Nucleus accumbens (tissue), 56 donors: Measurements from ENCODE around the gene DNAJB8.
A peak's percentile ranks its signal among the peaks of the same experiment; 100 is the strongest.

Experiments
- DNase-seq, 56 donors: peaks; one replicate each; lab custom pipeline; 2025; lab: John Stamatoyannopoulos, UW

The DNAJB8 gene

DNA sequence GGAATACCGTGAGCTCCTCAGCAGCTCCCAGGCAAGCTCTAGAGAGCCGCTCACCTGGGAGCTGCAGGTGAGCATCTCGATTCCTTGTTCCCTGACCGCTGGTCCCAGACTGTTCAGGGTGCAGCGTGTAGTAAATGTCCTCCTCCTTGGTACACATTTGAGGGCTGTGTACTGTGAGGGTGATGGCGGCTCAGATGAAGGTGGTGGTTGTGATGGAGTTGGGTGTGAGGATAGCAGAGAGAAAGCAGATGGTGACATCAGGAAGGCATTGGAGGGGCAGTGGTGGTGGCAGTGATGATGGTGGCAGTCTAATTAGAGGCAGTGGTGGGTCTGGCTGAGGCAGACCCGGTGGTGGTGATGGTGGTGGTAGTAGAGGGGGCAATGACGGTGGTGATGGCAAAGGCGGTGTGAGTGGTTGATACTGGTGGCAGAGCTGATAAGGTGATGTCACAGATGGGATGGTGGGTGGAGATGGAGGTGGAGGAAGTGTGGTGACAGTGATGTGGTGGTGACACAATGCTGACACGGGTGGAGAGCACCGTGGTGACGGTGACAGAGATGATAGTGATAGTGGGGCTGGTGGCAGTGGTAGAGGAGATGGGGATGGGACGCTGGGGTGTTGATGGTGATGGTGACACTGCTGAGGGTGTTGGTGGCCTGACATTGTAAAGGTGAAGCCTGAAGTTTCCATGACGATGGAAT is at the start of gene DNAJB8:
DNAJB8 (minus strand) TSS at position 51 of the 702 bp plus-strand sequence. CDS start 3,645 bp downstream, outside the sequence.
- no peak for DNase-seq

DNA sequence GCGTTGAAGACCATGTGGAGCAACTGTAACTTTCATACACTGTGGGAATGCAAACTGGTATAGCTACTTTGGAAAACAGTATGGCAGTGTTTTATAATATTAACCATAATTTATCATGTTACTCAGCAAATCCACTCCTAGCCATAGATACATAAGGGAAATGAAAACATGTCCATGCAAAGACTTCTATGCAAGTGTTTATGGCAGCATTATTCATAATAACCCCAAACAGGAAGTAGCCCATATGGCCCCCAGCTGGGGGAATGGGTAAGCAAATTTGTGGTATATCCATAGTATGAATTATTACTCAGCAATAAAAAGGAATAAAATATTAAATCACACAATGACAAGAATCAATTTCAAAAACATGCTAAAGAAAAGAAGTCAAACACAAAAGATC is 49.3 kb upstream of the DNAJB8 start:
- no peak for DNase-seq

DNA sequence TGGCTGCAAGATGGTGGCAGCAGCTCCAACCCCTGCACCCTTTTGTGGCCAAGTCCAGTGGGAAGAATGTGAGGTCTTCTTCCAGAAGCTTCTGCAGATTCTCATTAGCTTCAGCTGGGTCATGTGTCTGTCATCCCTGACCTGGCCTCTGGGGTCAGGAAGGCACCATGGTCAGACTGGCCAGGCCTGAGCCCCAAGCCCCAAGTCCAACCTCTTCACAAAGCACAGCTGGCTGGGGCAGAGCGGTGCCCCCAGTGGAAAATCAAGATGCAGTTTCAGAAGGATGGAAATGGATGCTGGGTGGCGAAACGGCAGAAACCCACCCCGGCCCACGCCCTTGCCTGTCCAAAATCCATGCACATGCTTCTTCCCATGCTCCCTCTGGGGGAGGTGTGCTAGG is 42.2 kb upstream of the DNAJB8 start:
- no peak for DNase-seq

DNA sequence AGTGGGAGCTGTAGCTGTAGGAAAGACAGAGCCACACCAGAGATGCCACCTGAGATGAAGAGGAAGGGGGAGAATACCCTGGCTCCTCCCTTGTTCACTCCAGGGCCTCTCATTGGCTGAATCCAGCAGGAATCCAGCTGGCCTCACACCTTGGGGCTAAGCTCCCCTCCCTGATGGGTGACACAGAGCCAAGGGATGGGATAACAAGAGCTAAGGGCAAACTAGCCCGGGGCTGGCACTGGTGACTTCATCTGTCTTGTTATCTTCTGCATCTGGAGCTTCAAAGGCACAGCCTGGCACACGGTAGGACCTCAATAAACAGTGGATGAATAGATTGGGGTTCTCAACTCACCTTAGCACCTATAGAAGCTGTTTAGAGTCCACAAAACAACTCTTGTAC is 40.1 kb upstream of the DNAJB8 start:
- no peak for DNase-seq

DNA sequence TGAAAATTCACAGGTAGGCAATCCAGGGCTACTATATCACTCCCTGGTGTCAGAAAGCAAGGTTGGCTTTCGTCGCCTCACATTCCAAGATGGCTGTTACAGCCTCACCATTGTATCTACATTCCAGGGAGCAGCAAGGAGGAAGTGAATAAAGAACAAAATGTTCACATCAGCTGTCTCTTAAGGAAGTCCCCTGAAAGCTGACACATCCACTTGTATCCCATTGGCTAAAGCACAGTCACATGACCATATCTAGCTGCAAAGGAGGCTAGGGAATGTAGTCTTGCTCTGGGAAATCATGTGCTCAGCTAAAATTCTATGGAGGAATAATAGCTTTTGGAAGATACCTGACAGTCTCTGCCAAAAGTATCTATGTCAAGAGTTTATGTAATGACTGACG is 39.1 kb upstream of the DNAJB8 start:
- no peak for DNase-seq

DNA sequence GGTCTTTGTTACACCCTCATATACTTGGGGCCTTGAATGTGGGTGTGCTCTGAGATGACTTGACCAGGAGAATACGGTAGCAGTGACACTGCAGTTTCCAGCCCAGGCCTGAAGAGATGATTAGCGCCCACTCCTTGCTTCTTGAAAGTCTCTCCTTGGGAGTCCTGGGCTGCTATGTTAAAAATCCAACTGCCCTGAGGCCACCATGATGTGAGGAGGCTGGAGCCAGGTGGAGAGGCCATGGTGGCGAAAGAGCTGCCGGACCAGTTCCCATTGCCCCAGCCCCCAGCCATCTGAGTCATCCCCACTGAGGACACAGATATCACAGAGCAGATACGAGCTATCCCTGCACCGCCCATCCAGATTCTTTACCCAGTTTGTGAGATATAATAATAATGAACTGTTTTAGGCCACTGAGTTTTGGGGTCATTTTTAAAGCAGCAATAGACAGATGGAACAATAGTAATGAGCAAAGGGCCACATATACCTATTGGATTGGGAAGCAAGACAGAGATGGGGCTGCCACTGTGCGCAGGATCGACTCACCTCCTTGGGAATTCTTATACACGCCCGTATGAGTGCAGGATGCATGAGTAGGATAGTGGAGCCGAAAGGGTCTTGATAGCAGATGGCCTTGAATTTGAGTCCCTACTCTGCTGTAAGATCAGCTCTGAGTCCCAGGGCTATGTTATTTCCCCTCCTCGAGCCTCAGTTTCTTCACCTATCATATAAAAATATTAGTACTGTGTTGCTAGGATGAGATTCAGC is 38.5 kb upstream of the DNAJB8 start:
- DNase-seq = no peak

DNA sequence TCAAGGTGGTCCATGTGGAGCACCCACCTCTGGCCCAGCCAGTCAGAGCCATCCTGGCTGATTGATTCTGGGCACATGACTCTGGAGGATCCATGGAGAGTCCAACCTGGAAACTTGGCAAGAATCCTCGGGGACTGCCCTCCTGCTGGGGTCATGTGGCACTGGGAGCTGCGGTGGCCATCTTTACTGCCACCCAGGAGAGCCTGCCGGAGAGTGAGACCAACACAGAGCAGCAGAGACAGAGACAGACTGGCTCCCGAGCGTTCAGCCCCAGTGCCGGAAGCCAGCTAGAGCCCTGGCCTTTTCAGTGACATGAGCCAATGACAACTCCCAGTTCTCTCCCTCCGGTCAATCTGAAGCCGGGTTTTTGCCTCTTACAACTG is 37.8 kb upstream of the DNAJB8 start:
- no peak for DNase-seq

DNA sequence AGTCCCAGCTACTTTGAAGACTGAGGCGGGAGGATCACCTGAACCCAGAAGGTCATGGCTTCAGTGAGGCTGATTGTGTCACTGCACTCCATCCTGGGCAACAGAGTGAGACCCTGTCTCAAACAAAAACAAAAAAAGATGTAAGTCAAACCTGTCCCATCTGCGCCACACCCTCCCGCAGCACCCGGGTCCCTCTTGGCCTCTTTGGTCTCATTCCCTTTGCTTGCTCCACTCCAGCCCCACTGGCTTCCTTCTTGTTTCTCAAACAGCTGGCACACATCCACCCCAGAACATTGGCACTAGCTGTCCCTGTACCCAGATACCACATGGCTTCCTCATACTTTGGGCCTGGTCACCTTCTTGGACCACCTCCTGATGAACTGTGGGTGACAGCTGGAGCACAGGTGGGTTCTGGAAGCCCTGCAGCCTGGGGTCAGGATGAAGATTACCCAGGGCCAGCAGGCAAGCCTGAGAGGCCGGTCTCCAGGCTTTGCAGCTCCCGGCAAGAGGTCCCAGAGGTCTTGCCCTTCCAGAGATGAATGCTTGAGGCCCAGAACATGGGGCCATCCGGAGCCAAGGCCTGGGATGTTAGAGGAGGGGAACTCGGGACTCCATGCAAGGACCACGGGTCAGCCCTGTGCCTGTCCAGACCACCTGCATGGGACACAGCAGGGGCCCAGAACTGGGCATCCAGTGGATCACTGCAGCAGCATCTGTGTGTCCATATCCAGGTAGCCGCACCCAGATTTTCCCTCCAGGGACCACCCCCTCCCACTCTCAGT is 37.3 kb upstream of the DNAJB8 start:
- DNase-seq = no peak

DNA sequence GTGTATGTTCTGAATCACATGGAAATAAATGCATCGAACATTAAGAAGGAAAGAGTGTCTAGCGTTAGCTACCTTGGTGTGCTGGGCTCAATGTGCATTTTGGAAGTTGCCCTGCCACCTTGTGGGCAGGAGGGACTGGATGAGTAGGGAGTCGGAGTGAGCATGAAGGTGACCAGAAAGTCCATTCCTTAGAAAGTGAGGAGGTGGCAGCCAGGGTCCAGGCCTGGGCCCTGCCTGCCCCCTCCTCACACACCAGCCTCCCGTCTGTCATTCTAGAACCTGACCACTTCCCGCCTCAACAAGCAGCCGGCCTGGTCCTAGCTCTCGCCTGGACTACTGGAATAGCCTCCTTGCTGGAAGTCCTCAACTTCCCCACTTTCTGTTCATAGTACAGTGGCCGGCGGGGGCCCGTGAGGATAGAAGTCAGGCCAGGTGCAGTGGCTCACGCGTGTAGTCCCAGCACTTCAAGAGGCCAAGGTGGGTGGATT is 36.5 kb upstream of the DNAJB8 start:
- DNase-seq = no peak

DNA sequence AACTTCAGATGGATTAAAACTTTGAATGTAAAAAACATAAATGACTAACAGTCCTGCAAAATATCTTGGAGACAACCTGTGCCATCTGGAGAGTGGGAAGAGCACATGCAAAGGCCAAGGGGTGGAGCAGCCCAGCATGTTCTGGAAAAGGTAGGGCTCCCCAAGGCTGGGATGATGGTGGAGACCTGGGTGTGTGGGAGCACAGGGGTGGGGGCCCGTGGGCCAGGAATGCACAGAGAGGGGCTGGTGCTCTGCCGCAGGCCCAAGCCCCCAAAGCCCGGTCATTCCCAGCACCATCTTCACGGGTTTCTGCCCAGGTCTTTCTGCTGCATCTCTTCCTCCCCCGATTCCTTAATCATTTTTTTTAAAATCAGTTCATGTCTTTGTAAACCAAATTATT is 36.0 kb upstream of the DNAJB8 start:
- no peak for DNase-seq

DNA sequence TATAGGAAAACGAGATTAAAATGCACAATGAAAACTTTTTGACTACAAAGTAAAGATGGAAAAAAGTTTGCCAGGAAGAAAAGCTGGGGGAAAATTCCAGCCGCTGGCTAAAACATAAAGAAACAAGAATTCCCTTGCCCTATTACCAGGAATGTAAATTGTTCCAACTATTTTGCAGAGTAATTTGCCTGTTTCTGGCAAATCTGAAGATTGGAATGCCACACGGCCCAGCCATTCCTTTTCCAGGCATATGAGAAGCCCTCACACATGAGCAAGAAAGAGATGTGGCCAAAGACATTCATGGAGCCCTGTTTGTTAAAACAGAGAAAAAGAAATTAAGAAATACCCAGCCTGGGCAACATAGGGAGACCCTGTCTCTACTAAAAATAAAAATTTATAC is 34.7 kb upstream of the DNAJB8 start:
- DNase-seq = no peak

DNA sequence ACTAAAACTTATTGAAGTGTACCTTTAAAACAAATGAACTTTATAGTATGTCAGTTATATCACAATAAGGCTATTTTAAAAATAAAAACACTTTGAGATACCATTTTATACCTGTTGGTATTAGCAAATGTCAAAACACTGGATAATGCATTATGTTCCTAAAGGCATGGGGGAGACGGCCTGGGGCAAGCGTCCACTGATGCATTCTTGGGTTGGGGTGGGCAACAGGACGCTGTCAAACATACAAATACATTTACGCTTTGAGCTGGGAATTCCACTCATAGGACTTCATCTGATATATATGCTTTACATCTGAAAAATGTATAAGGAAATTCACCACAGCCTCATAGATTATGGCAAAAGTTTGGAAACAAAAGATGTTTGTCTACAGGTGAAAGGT is 33.9 kb upstream of the DNAJB8 start:
- no peak for DNase-seq

DNA sequence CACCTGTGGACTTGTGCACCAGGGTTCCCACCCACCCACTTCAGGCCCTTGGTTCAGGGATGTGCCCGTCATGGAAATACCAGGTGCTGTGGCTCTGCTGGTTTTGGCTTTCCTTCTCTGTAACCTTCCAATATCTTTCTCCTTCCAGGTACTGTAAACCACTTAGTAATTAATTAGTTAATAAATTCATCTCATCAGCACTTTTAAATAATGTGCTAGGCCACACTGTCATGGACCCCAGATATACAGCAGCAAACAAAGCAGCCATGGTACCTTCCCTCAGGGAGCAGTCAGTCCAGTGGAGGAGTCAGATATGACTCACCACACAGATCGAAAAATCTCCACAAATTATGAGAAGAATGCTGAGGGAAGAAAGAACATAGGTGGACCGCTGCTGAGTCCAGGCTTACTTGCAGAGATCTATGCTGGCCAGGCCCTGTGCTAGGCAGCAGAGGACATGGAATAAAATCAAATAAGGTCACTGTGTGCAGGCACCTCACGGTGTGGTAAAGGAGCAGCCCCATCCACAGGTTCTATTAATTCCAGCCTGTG is 33.1 kb upstream of the DNAJB8 start:
- DNase-seq = no peak

DNA sequence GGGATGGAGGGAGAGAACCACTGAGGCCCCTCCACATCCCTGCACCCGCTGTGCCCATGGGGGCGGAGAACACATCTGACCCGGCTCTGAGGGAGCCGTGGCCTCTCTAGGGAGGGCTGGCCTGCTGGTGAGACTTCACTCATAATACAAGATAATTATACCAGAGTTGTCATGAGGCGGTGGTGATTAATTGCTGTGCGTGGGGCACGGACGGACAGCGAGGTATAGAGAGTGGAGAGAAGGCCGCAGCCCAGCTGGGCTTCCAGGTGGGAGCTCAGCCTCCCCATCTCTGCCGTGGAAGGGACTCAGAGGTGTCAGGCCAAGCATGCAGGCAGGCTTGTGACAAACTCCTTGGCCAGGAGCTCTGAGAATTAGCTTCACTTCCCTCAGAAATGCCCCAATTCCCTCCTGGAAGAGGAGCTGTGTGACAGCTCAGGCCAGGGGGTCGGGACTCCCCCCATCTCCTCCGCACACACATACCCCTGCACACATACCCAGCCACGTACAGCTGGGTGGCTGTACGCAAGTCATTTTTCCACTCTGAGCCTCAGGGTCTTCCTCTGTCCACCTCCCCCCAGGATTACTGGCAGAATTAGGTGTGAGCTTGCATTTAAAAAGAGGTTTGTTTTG is 32.3 kb upstream of the DNAJB8 start:
- DNase-seq = no peak

DNA sequence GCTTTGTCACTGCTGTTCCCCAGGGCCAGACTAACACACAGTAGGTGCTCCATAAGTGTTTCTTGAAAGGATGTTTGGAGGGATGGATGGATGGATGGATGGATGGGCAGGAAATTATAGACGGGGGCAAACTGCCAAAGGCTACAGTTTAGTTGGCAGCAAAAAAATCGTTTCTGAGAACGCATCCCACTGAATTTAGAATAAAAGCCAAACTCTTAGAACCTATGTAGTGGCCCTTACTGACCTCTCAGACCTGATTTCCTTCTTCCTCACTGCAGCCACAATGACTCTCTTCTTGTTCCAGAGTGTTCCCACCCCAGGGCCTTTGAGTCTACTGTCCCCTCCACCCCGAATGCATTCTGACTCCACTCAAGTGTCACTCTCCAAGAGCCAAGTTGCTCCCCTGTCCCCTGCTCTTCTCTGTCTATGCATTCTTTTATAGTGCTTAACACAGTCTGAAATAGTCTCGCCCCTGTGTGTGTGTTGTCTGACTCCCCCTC is 31.5 kb upstream of the DNAJB8 start:
- DNase-seq = no peak

DNA sequence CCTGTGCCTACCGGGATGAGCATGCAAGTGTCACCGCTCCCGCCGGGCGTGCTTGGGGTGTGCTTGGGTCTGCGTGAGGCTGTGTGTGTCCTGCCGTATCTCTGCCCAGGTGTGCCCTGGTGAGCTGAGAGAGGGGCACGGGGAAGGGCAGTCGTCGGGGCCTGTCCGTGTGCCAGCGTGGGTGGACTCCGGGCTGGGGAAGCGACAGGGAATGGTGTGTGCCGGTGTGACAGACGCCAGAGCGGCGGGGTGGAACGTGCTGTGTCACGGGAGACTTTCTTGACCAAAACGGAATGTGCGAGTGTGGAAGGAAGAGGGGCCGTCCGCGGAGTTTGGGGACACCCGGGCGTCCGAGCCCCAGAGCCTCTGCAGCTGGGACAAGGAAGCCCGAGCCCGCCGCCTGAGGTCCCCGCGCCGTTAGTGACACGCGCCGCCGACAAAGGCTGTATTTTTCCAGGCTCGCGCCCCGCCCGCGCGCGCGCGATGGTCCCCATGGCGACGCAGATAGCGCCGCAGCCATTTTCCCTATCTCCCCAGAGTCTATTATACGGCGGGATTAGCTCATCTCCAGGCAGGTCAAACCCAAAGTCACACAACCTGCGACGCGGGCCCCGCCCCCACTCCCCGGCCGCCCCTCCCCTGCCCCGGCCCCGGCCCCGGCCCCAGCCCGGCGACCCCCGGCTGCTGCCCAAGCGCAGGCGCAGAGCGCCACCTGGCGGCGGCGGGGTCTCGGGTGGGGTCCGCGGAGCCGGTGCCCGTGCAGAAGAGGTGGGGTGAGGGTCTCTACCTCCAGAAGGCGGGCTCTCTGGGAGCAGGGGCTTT is 30.8 kb upstream of the DNAJB8 start:
- peak in 51 of 56 donors; percentile 11 to 88 (median 67) for DNase-seq

DNA sequence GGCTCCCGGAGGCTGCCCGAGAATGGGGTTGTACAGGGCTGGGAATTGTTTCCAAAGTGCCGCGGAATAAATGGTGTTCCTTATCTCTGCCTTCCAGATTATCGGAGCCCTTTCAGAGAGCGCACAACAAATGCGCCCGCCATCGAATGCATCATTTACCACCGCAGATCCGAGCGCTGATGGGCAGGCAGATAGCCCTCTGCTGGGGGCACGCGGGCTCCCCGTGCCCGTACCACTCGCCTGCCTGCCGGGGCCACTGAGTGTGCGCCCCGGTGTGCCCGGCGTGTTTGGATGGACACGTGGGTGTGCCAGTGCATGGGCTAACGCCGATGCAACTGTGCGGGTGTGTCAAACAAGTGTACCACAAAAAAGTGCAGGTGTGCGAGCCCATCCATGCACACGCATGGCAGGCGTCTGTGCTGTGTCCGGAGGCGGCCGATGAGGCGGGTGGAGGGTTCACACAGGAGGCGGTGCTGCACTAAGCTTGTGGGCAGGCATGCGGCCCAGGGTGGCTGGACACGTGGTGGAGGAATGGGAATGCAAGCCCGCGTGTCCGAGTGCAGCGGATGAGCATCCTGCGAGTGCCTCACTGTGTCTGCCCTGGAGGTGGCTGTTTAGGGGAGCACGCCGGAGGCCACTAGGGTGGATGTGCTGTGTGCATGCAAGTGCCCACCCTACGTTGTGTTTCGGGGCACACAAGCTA is 30.1 kb upstream of the DNAJB8 start:
- peak in 9 of 56 donors; percentile 1 to 26 (median 11) for DNase-seq

DNA sequence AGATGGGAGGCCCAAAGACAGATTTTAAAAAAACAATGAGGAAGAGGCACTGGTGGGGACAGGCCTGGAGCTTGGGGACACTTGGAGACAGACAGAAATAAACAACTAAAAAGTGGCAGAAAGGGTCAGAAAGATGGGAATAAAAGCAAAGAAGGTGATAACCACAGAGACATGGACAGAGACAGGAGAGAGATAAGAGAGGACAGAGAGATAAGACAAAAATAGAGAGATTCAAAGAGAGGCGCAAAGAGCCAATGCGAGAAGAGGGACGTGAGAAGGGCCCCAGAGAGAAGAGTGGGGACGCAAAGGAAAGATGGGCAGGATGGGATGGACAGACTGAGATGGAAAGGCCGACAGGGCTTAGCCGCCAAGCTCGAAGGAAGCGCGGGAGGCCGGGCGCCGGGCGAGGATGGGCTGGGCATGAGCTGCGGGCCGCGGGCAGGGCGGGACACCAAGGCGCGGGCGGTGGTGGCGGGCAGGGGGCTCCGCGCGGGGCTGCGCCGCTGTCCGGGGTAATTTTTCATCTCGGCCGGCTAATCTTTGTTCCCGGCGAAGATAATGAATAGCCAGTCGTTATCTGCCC is 29.4 kb upstream of the DNAJB8 start:
- DNase-seq = no peak
